Measurements from ENCODE around the gene MORN5. TPM values are rescaled to one million over a fixed set of nuclear protein-coding genes. Genes with fewer than 3 reads are reported as not detected.
"Not testable (repeated sequence)": the region's sequence is repeated elsewhere in the genome, so short reads cannot be mapped to it uniquely, and the experiment has no call there.

The MORN5 gene
- total RNA-seq: not detected

- DNase-seq: peak; percentile 97
- peak within 1 kb of the TSS; percentile 95 for H3K4me3 Mint-ChIP-seq
- H3K9me3 Mint-ChIP-seq: peaks cover 5% of the 10 kb centered on the region
- H3K27me3 Mint-ChIP-seq: peaks cover 16% of the 10 kb centered on the region
- peak within 1 kb of the TSS; percentile 95 for H3K27ac Mint-ChIP-seq
- POLR2A ChIA-PET: interaction anchor here (0.9 to 1.4 kb wide), 3 partner anchors 11 to 105 kb away, joined by 3 to 6 read pairs (median 4); partner anchors contain the start of genes MRRF and RBM18
- H3K4me1 Mint-ChIP-seq: peaks cover 26% of the 10 kb centered on the region
- peaks cover 3% of the 10 kb centered on the region for H3K36me3 Mint-ChIP-seq
- ATAC-seq (ENCODE audit: low read depth): peak; percentile 97
These were observed at the start of gene MORN5, which contains the start of gene NDUFA8 for GRCh38 chr9:122159026-122159924. TSS of gene MORN5 (plus strand) at chr9:122159908. CDS start at chr9:122159973, 65 bp downstream. TSS of gene NDUFA8 (minus strand) at chr9:122159779. CDS start at chr9:122159677, 102 bp downstream.

GRCh38 chr9:122110100-122110833 lies 49.4 kb upstream of the MORN5 start:
- no peak overlapping the region for H3K27ac Mint-ChIP-seq
- H3K4me1 Mint-ChIP-seq: peaks cover 1% of the 10 kb centered on the region
- POLR2A ChIA-PET: no interaction called here
- no peaks in the 10 kb centered on the region for H3K9me3 Mint-ChIP-seq
- ATAC-seq (ENCODE audit: low read depth): no peak
- no peaks in the 10 kb centered on the region for H3K36me3 Mint-ChIP-seq
- H3K4me3 Mint-ChIP-seq: no peak overlapping the region
- peaks cover under 1% of the 10 kb centered on the region for H3K27me3 Mint-ChIP-seq
- no peak for DNase-seq

- H3K4me3 Mint-ChIP-seq: no peak overlapping the region
- no peak overlapping the region for H3K27ac Mint-ChIP-seq
- POLR2A ChIA-PET: interaction anchor here (0.6 kb wide), 1 partner anchor 176 kb away, joined by 3 read pairs; no protein-coding TSS in a partner anchor
- H3K4me1 Mint-ChIP-seq: peaks cover 1% of the 10 kb centered on the region
- H3K9me3 Mint-ChIP-seq: no peaks in the 10 kb centered on the region
- no peaks in the 10 kb centered on the region for H3K36me3 Mint-ChIP-seq
- peaks cover 2% of the 10 kb centered on the region for H3K27me3 Mint-ChIP-seq
- ATAC-seq (ENCODE audit: low read depth) (no peak), DNase-seq (no peak)
These were observed 48.2 kb upstream of the MORN5 start for GRCh38 chr9:122111413-122112085.

- Mint-ChIP-seq H3K36me3 (no peaks in the 10 kb centered on the region), H3K4me3 (no peak overlapping the region), H3K27ac (no peak overlapping the region), H3K4me1 (peaks cover 1% of the 10 kb centered on the region), H3K9me3 (no peaks in the 10 kb centered on the region), H3K27me3 (peaks cover 2% of the 10 kb centered on the region)
- DNase-seq (no peak), ATAC-seq (ENCODE audit: low read depth) (no peak)
- POLR2A ChIA-PET: no interaction called here
These were observed 47.5 kb upstream of the MORN5 start for GRCh38 chr9:122112238-122112637.

- no peak overlapping the region for H3K27ac Mint-ChIP-seq
- POLR2A ChIA-PET: no interaction called here
- H3K27me3 Mint-ChIP-seq: peaks cover 2% of the 10 kb centered on the region
- H3K9me3 Mint-ChIP-seq: no peaks in the 10 kb centered on the region
- H3K4me1 Mint-ChIP-seq: peaks cover 1% of the 10 kb centered on the region
- H3K4me3 Mint-ChIP-seq: no peak overlapping the region
- no peak for ATAC-seq (ENCODE audit: low read depth)
- H3K36me3 Mint-ChIP-seq: no peaks in the 10 kb centered on the region
- DNase-seq: no peak
These were observed 46.1 kb upstream of the MORN5 start for GRCh38 chr9:122113574-122113973.

- DNase-seq (no peak), ATAC-seq (ENCODE audit: low read depth) (no peak)
- H3K27ac Mint-ChIP-seq: no peak overlapping the region
- no peaks in the 10 kb centered on the region for H3K9me3 Mint-ChIP-seq
- H3K27me3 Mint-ChIP-seq: peaks cover 2% of the 10 kb centered on the region
- H3K4me3 Mint-ChIP-seq: no peak overlapping the region
- H3K4me1 Mint-ChIP-seq: peaks cover 1% of the 10 kb centered on the region
- H3K36me3 Mint-ChIP-seq: no peaks in the 10 kb centered on the region
- POLR2A ChIA-PET: no interaction called here
These were observed 44.3 kb upstream of the MORN5 start for GRCh38 chr9:122115176-122116035.

- ATAC-seq (ENCODE audit: low read depth) (no peak), DNase-seq (no peak)
- H3K27me3 Mint-ChIP-seq: peaks cover 2% of the 10 kb centered on the region
- peaks cover 1% of the 10 kb centered on the region for H3K4me1 Mint-ChIP-seq
- H3K27ac Mint-ChIP-seq: no peak overlapping the region
- no peaks in the 10 kb centered on the region for H3K9me3 Mint-ChIP-seq
- POLR2A ChIA-PET: no interaction called here
- H3K4me3 Mint-ChIP-seq: no peak overlapping the region
- no peaks in the 10 kb centered on the region for H3K36me3 Mint-ChIP-seq
These were observed 43.7 kb upstream of the MORN5 start for GRCh38 chr9:122116040-122116439.

GRCh38 chr9:122116448-122117173 lies 43.1 kb upstream of the MORN5 start:
- ATAC-seq (ENCODE audit: low read depth) (no peak), DNase-seq (no peak)
- no peak overlapping the region for H3K4me3 Mint-ChIP-seq
- H3K27ac Mint-ChIP-seq: no peak overlapping the region
- H3K36me3 Mint-ChIP-seq: no peaks in the 10 kb centered on the region
- peaks cover 1% of the 10 kb centered on the region for H3K4me1 Mint-ChIP-seq
- peaks cover 2% of the 10 kb centered on the region for H3K27me3 Mint-ChIP-seq
- H3K9me3 Mint-ChIP-seq: no peaks in the 10 kb centered on the region
- POLR2A ChIA-PET: no interaction called here

GRCh38 chr9:122117241-122117640 lies 42.5 kb upstream of the MORN5 start:
- H3K4me1 Mint-ChIP-seq; POLR2A ChIA-PET; H3K27ac Mint-ChIP-seq; H3K9me3 Mint-ChIP-seq; H3K36me3 Mint-ChIP-seq; H3K27me3 Mint-ChIP-seq; H3K4me3 Mint-ChIP-seq; DNase-seq; ATAC-seq (ENCODE audit: low read depth): not testable (repeated sequence)

- peaks cover 5% of the 10 kb centered on the region for H3K4me1 Mint-ChIP-seq
- POLR2A ChIA-PET: no interaction called here
- DNase-seq: no peak
- no peaks in the 10 kb centered on the region for H3K9me3 Mint-ChIP-seq
- ATAC-seq (ENCODE audit: low read depth): no peak
- H3K4me3 Mint-ChIP-seq: no peak overlapping the region
- no peaks in the 10 kb centered on the region for H3K36me3 Mint-ChIP-seq
- no peak overlapping the region for H3K27ac Mint-ChIP-seq
- H3K27me3 Mint-ChIP-seq: peaks cover 2% of the 10 kb centered on the region
These were observed 41.2 kb upstream of the MORN5 start for GRCh38 chr9:122118343-122119165.

- no peaks in the 10 kb centered on the region for H3K9me3 Mint-ChIP-seq
- DNase-seq (no peak), ATAC-seq (ENCODE audit: low read depth) (no peak)
- no peaks in the 10 kb centered on the region for H3K36me3 Mint-ChIP-seq
- no peak overlapping the region for H3K27ac Mint-ChIP-seq
- no peak overlapping the region for H3K4me3 Mint-ChIP-seq
- peaks cover 5% of the 10 kb centered on the region for H3K4me1 Mint-ChIP-seq
- POLR2A ChIA-PET: no interaction called here
- peaks cover 2% of the 10 kb centered on the region for H3K27me3 Mint-ChIP-seq
These were observed 40.6 kb upstream of the MORN5 start for GRCh38 chr9:122119166-122119521.

GRCh38 chr9:122119721-122120120 lies 40.0 kb upstream of the MORN5 start:
- H3K36me3 Mint-ChIP-seq: no peaks in the 10 kb centered on the region
- H3K4me3 Mint-ChIP-seq: no peak overlapping the region
- peaks cover 2% of the 10 kb centered on the region for H3K27me3 Mint-ChIP-seq
- H3K4me1 Mint-ChIP-seq: peaks cover 5% of the 10 kb centered on the region
- DNase-seq (no peak), ATAC-seq (ENCODE audit: low read depth) (no peak)
- POLR2A ChIA-PET: no interaction called here
- H3K27ac Mint-ChIP-seq: no peak overlapping the region
- no peaks in the 10 kb centered on the region for H3K9me3 Mint-ChIP-seq
